SHP77 (cell line): Measurements from ENCODE around the gene GATD1.

Experiments
- DNase-seq, 2 experiments: peaks; one replicate each; lab custom pipeline; 2025; lab: John Stamatoyannopoulos, UW

The GATD1 gene

GRCh38 chr11:812390-812789, 35.1 kb upstream of the GATD1 start:
- DNase-seq: no peak

- no peak for DNase-seq
Observed at GRCh38 chr11:811446-812245, 34.4 kb upstream of the GATD1 start.

- no peak for DNase-seq
Observed at GRCh38 chr11:810040-810567, 32.8 kb upstream of the GATD1 start.

- DNase-seq: peak; percentile 86
Observed at GRCh38 chr11:809287-810039, 32.2 kb upstream of the GATD1 start, which contains the start of gene RPLP2. TSS of gene RPLP2 (plus strand) at chr11:809967. CDS start at chr11:810235, 268 bp downstream.

- DNase-seq: no peak
Observed at GRCh38 chr11:808427-809286, 31.4 kb upstream of the GATD1 start.

- DNase-seq: no peak
Observed at GRCh38 chr11:804599-804964, 27.3 kb upstream of the GATD1 start.

GRCh38 chr11:803770-804598, 26.7 kb upstream of the GATD1 start:
- DNase-seq: peak in 1 of 2 experiments; percentile 27

- DNase-seq: no peak
Observed at GRCh38 chr11:803467-803742, 26.1 kb upstream of the GATD1 start.

- DNase-seq: no peak
Observed at GRCh38 chr11:802693-803466, 25.6 kb upstream of the GATD1 start.

- no peak for DNase-seq
Observed at GRCh38 chr11:802018-802617, 24.8 kb upstream of the GATD1 start.

- no peak for DNase-seq
Observed at GRCh38 chr11:801097-801780, 24.0 kb upstream of the GATD1 start.

- DNase-seq: no peak
Observed at GRCh38 chr11:800473-800872, 23.2 kb upstream of the GATD1 start.

- no peak for DNase-seq
Observed at GRCh38 chr11:799641-800316, 22.5 kb upstream of the GATD1 start.

- peak; percentile 45 to 46 for DNase-seq
Observed at GRCh38 chr11:798093-798713, 20.9 kb upstream of the GATD1 start, which contains the start of gene SLC25A22. TSS of gene SLC25A22 (minus strand) at chr11:798281. CDS start at chr11:795006, 3,275 bp downstream.

- DNase-seq: peak in 1 of 2 experiments; percentile 38
Observed at GRCh38 chr11:797296-798092, 20.2 kb upstream of the GATD1 start.

GRCh38 chr11:796565-797295, 19.4 kb upstream of the GATD1 start:
- no peak for DNase-seq
